ENCODE results near the gene IRGQ. TPM values are rescaled to one million over a fixed set of nuclear protein-coding genes. Genes with fewer than 3 reads are reported as not detected.
A peak's percentile ranks its signal among the peaks of the same experiment; 100 is the strongest.

The IRGQ gene
- polyA plus RNA-seq, 3 donors: 1.8 to 49.6 (median 2.9) TPM

GRCh38 chr19:43618921-43619261 is 23.0 kb upstream of the IRGQ start:
- Mint-ChIP-seq H3K36me3 (peaks cover 5% of the 10 kb centered on the region in 2 donors), H3K4me3 (peak overlapping the region; percentile 92 to 96), H3K27me3 (ENCODE audit: low read depth in 3 of 3) (peaks cover 0 to 7% (median 3%) of the 10 kb centered on the region in 3 donors), H3K9me3 (peaks cover 0 to 1% (median 0%) of the 10 kb centered on the region in 7 donors), H3K27ac (peak overlapping the region; percentile 87 to 96 (median 93)), H3K4me1 (peaks cover 14% of the 10 kb centered on the region)
- peak overlapping the region; percentile 82 for H3K9ac ChIP-seq (ENCODE audit: insufficient read depth, low read length, poor library complexity, severe bottlenecking)
- 1% methylated on average over 11 of the region's 14 CpGs for WGBS (ENCODE audit: insufficient coverage)
- intact Hi-C loops (cut with micrococcal nuclease): loop anchor here in 1 of 2 donors (2.0 kb wide), 1 partner anchor 22 kb away; the partner anchor contains the start of genes IRGQ and ZNF576
- no peaks in the 10 kb centered on the region for H3K27me3 ChIP-seq (ENCODE audit: control insufficient read depth in 2 of 2, insufficient read depth in 2 of 2, low read length in 2 of 2)
- TF ChIP-seq CTCF (IDR thresholded peaks at IDR 0.05): no peak
- H2AFZ ChIP-seq (ENCODE audit: insufficient read depth, low read depth, low read length, poor library complexity, severe bottlenecking): peak overlapping the region; percentile 96
- peaks cover 9% of the 10 kb centered on the region for H3K79me2 ChIP-seq (ENCODE audit: insufficient read depth, low read length)
- H3K36me3 ChIP-seq (replicated peaks in 1 of 2; ENCODE audit: control insufficient read depth in 1 of 2, insufficient read depth in 2 of 2, low read length in 2 of 2): no peaks in the 10 kb centered on the region
- H3K4me3 ChIP-seq (replicated peaks in 1 of 3; ENCODE audit: low read depth in 2 of 3, low read length in 3 of 3): peak overlapping the region; percentile 66 to 84 (median 68)
- peak overlapping the region; percentile 88 for H3K4me2 ChIP-seq (replicated peaks; ENCODE audit: extremely low read depth, low read length, poor library complexity, severe bottlenecking)
- peak overlapping the region; percentile 78 to 89 for H3K27ac ChIP-seq (ENCODE audit: low read depth in 1 of 2, low read length in 2 of 2)
- peaks cover 5% of the 10 kb centered on the region for H4K20me1 ChIP-seq (ENCODE audit: insufficient read depth, low read length)
- H3K9me3 ChIP-seq (replicated peaks in 1 of 2; ENCODE audit: control insufficient read depth in 1 of 2, insufficient read depth in 1 of 2, low read length in 2 of 2): no peaks in the 10 kb centered on the region
- peaks cover 16 to 17% of the 10 kb centered on the region in 2 donors for H3K4me1 ChIP-seq (ENCODE audit: control insufficient read depth in 1 of 2, insufficient read depth in 2 of 2, low read length in 2 of 2)
- DNase-seq: peak in 1 of 3 donors; percentile 16

- H3K79me2 ChIP-seq (ENCODE audit: insufficient read depth, low read length): peaks cover 9% of the 10 kb centered on the region
- no peak overlapping the region for H3K4me2 ChIP-seq (replicated peaks; ENCODE audit: extremely low read depth, low read length, poor library complexity, severe bottlenecking)
- H4K20me1 ChIP-seq (ENCODE audit: insufficient read depth, low read length): no peaks in the 10 kb centered on the region
- H3K27me3 ChIP-seq (ENCODE audit: control insufficient read depth in 2 of 2, insufficient read depth in 2 of 2, low read length in 2 of 2): no peaks in the 10 kb centered on the region
- H3K9ac ChIP-seq (ENCODE audit: insufficient read depth, low read length, poor library complexity, severe bottlenecking): no peak overlapping the region
- H3K9me3 ChIP-seq (replicated peaks in 1 of 2; ENCODE audit: control insufficient read depth in 1 of 2, insufficient read depth in 1 of 2, low read length in 2 of 2): no peaks in the 10 kb centered on the region
- Mint-ChIP-seq H3K9me3 (peaks cover 0 to 6% (median 0%) of the 10 kb centered on the region in 7 donors), H3K27ac (peak overlapping the region in 2 of 7 donors; percentile 28 to 30), H3K27me3 (ENCODE audit: low read depth in 3 of 3) (peaks cover 0 to 5% (median 0%) of the 10 kb centered on the region in 3 donors), H3K4me3 (no peak overlapping the region), H3K36me3 (peaks cover 22 to 24% of the 10 kb centered on the region in 2 donors), H3K4me1 (peaks cover 12% of the 10 kb centered on the region)
- TF ChIP-seq CTCF (IDR thresholded peaks at IDR 0.05): no peak
- WGBS (ENCODE audit: insufficient coverage): 98% methylated on average over 5 of the region's 6 CpGs
- H3K36me3 ChIP-seq (replicated peaks in 1 of 2; ENCODE audit: control insufficient read depth in 1 of 2, insufficient read depth in 2 of 2, low read length in 2 of 2): no peaks in the 10 kb centered on the region
- H3K4me3 ChIP-seq (replicated peaks in 1 of 3; ENCODE audit: low read depth in 2 of 3, low read length in 3 of 3): no peak overlapping the region
- peaks cover 16 to 17% of the 10 kb centered on the region in 2 donors for H3K4me1 ChIP-seq (ENCODE audit: control insufficient read depth in 1 of 2, insufficient read depth in 2 of 2, low read length in 2 of 2)
- no peak for DNase-seq
- intact Hi-C loops (cut with micrococcal nuclease): no loop called here
- H3K27ac ChIP-seq (ENCODE audit: low read depth in 1 of 2, low read length in 2 of 2): no peak overlapping the region
- no peak overlapping the region for H2AFZ ChIP-seq (ENCODE audit: insufficient read depth, low read depth, low read length, poor library complexity, severe bottlenecking)
Measured at GRCh38 chr19:43616954-43617353, 21.0 kb upstream of the IRGQ start.

Measured in CD14-positive monocyte (primary cell).